ENCODE measurements around the gene PML. TPM values are rescaled to one million over a fixed set of nuclear protein-coding genes. Genes with fewer than 3 reads are reported as not detected.

The PML gene
- total RNA-seq, 1 experiment from 2014 or later = 47.7 TPM

- Mint-ChIP-seq H3K36me3 (no peaks in the 10 kb centered on the region), H3K27me3 (ENCODE audit: low read depth) (peaks cover 18% of the 10 kb centered on the region), H3K4me1 (no peaks in the 10 kb centered on the region), H3K27ac (no peak overlapping the region), H3K9me3 (peaks cover 7% of the 10 kb centered on the region), H3K4me3 (no peak overlapping the region)
- TF ChIP-seq ZNF396 (CRISPR knock-in tag; IDR thresholded peaks at IDR 0.05; ENCODE audit: borderline replicate concordance) (no peak), MYBL2 (CRISPR knock-in tag; IDR thresholded peaks at IDR 0.05) (no peak), FOXJ3 (CRISPR knock-in tag; IDR thresholded peaks at IDR 0.05; ENCODE audit: borderline replicate concordance) (no peak), PREB (CRISPR knock-in tag; IDR thresholded peaks at IDR 0.05; ENCODE audit: borderline replicate concordance) (no peak), ZNF219 (CRISPR knock-in tag; IDR thresholded peaks at IDR 0.05; ENCODE audit: borderline replicate concordance) (no peak), OVOL2 (CRISPR knock-in tag; IDR thresholded peaks at IDR 0.05; ENCODE audit: borderline replicate concordance) (no peak)
- CTCF ChIA-PET = interaction anchor here (1.3 to 2.6 kb wide), 3 partner anchors 13 to 28 kb away, joined by 4 to 7 read pairs (median 5); partner anchors contain the start of gene STOML1
- DNase-seq (ENCODE audit: low spot score) = no peak
- POLR2A ChIA-PET = no interaction called here
- no peak for ATAC-seq
These were observed 15.6 kb upstream of the PML start for GRCh38 chr15:73978896-73979295.

- Mint-ChIP-seq H3K36me3 (no peaks in the 10 kb centered on the region), H3K9me3 (peaks cover under 1% of the 10 kb centered on the region), H3K4me1 (no peaks in the 10 kb centered on the region), H3K27ac (no peak overlapping the region), H3K27me3 (ENCODE audit: low read depth) (peaks cover 11% of the 10 kb centered on the region), H3K4me3 (no peak overlapping the region)
- ChIA-PET CTCF (interaction anchor here (0.6 to 1.3 kb wide), 2 partner anchors 29 to 555 kb away, joined by 3 to 4 read pairs; no protein-coding TSS in a partner anchor), POLR2A (no interaction called here)
- ATAC-seq (no peak), DNase-seq (ENCODE audit: low spot score) (no peak)
- TF ChIP-seq MYBL2 (CRISPR knock-in tag; IDR thresholded peaks at IDR 0.05) = no peak
- no peak for TF ChIP-seq NR2C2 (CRISPR knock-in tag; IDR thresholded peaks at IDR 0.05)
- TF ChIP-seq MXD4 (CRISPR knock-in tag; IDR thresholded peaks at IDR 0.05; ENCODE audit: borderline replicate concordance) = no peak
- TF ChIP-seq FOXK1 (CRISPR knock-in tag; IDR thresholded peaks at IDR 0.05) = no peak
- TF ChIP-seq SOX15 (CRISPR knock-in tag; IDR thresholded peaks at IDR 0.05) = no peak
- TF ChIP-seq ZNF532 (CRISPR knock-in tag; IDR thresholded peaks at IDR 0.05; ENCODE audit: borderline replicate concordance) = no peak
- no peak for TF ChIP-seq ZNF121 (CRISPR knock-in tag; IDR thresholded peaks at IDR 0.05)
- no peak for TF ChIP-seq PRRX2 (CRISPR knock-in tag; IDR thresholded peaks at IDR 0.05)
- no peak for TF ChIP-seq SP1 (CRISPR knock-in tag; conservative IDR thresholded peaks at IDR 0.05)
- no peak for TF ChIP-seq FOXJ3 (CRISPR knock-in tag; IDR thresholded peaks at IDR 0.05; ENCODE audit: borderline replicate concordance)
- TF ChIP-seq ELF4 (CRISPR knock-in tag; IDR thresholded peaks at IDR 0.05; ENCODE audit: low read depth) = no peak
- no peak for TF ChIP-seq MAX (CRISPR knock-in tag; IDR thresholded peaks at IDR 0.05)
These were observed 14.9 kb upstream of the PML start for GRCh38 chr15:73979636-73980035.

GRCh38 chr15:73981761-73982221 is 12.7 kb upstream of the PML start:
- ATAC-seq (no peak), DNase-seq (ENCODE audit: low spot score) (no peak)
- Mint-ChIP-seq H3K9me3 (no peaks in the 10 kb centered on the region), H3K27ac (no peak overlapping the region), H3K4me1 (no peaks in the 10 kb centered on the region), H3K4me3 (no peak overlapping the region), H3K36me3 (no peaks in the 10 kb centered on the region), H3K27me3 (ENCODE audit: low read depth) (peaks cover 12% of the 10 kb centered on the region)
- TF ChIP-seq JUN (CRISPR knock-in tag; IDR thresholded peaks at IDR 0.05) (no peak), TEAD4 (CRISPR knock-in tag; IDR thresholded peaks at IDR 0.05) (no peak), ZNF219 (CRISPR knock-in tag; IDR thresholded peaks at IDR 0.05; ENCODE audit: borderline replicate concordance) (no peak)
- ChIA-PET CTCF (interaction anchor here (1.0 to 3.4 kb wide), 5 partner anchors 9 to 55 kb away, joined by 3 to 19 read pairs (median 10); partner anchors contain the start of gene PML), POLR2A (no interaction called here)
